GM10248 (cell line): ENCODE results near the gene E2F1.
A peak's percentile ranks its signal among the peaks of the same experiment; 100 is the strongest.

Experiments
- CTCF ChIA-PET: fragments of 300-600 bp; sonication (Branson Sonifier 250); formaldehyde crosslinking; extraction: SDS; loops from one replicate; lab custom pipeline; 2021; ENCODE audit warnings: antibody characterized with exemption; lab: Yijun Ruan, JAX
- POLR2A ChIA-PET: fragments of 350-650 bp; sonication (Branson Sonifier 250); formaldehyde crosslinking; extraction: SDS; loops from one replicate; lab custom pipeline; 2020; ENCODE audit warnings: antibody characterized with exemption; lab: Yijun Ruan, JAX
- DNase-seq: peaks from one replicate; pipeline ENCODE4 v3.0.0; 2012; ENCODE audit errors: extremely low spot score
- TF ChIP-seq, protein P1 (sequence below): IDR thresholded peaks from 2 replicates; pipeline ENCODE4 v1.5.1; 2012; ENCODE audit warnings: mild to moderate bottlenecking, low read depth; ENCODE audit errors: extremely low read depth, missing control alignments, control extremely low read depth

Gene E2F1

DNA sequence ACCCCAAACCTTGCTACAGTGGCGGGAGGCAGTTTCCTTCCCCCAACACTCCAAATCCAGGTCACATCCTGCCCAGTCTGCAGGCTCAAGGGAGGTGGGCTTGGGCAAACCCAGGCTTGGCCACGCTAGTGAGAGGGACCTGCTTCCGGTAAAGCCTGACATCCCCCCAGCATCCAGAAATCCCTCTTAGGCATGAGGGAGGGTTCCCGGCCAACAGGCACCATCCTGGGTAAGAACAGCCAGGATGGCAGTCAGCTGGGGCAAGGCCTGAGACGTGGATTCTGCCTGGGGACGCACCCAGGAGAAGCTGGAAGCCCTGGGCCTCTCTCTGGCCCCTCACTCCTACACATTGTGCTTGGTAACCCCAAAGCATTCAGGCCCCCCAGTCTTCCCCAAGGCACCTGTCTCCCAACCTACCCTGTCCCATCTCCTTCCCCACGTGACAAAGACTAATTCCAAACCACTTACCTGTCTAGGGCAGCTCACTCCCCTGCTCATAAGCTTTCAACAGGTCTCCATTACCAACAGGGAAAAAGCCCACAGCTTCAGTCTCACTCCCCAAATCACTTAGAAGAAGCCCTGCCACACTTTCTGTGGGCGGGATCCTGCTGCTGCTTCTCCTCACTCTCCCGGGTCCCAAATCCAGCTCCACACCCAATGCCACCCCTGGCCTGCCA is 22.0 kb downstream of the E2F1 start:
- ChIA-PET POLR2A (interaction anchor here (0.5 to 1.6 kb wide), 6 partner anchors 10 to 1126 kb away, joined by 3 to 12 read pairs (median 4); partner anchors contain the start of gene NECAB3), CTCF (interaction anchor here (1.2 to 5.6 kb wide), 7 partner anchors 11 to 207 kb away, joined by 3 to 61 read pairs (median 5); no protein-coding TSS in a partner anchor)
- TF ChIP-seq, protein P1, sequence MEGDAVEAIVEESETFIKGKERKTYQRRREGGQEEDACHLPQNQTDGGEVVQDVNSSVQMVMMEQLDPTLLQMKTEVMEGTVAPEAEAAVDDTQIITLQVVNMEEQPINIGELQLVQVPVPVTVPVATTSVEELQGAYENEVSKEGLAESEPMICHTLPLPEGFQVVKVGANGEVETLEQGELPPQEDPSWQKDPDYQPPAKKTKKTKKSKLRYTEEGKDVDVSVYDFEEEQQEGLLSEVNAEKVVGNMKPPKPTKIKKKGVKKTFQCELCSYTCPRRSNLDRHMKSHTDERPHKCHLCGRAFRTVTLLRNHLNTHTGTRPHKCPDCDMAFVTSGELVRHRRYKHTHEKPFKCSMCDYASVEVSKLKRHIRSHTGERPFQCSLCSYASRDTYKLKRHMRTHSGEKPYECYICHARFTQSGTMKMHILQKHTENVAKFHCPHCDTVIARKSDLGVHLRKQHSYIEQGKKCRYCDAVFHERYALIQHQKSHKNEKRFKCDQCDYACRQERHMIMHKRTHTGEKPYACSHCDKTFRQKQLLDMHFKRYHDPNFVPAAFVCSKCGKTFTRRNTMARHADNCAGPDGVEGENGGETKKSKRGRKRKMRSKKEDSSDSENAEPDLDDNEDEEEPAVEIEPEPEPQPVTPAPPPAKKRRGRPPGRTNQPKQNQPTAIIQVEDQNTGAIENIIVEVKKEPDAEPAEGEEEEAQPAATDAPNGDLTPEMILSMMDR, result no peak
- no peak for DNase-seq

DNA sequence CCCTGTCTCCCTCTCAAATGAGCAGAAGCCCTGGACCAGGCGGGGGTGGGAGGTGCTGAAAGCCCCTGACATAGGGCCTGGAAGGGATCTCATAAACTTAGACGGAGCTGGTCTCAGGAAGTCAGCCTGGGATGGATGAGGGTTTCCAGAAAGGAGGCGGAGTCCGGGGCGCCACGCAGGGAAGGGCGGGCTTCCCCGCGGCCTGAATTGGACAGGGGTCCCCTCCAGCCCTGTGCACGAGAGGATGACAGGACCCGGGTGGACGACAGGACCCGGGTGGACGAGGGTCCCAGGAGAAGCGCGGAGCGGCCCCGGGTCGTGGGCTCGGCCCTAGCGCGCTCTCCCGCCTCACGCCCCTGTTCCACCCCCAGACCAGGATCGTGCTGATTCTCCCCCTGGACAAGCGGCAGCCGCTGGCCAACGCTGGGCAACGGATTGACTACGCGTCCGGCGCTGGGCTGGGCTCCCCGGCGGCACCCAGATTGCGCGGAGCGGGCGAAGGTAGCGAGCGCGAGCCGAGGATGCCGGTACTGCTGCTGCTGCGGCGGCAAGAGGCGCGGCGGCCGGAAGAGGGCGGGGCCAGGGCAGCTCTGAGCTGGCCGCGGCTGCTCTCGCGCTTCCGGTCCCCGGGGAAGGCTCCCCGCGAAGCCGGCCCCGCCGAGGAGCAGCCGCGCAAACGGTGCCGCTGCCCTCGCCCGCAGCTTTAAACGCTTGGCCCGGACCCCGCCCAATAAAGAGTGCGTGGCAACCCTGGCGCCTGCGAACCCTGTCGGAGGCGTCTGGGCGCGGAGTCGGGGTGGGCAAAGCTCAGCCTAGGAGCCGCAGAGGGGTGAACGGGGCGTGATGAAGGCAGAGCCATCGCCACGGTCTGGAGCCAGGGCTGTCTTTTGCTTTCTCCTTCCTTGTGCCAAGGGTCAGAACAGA is 22.8 kb downstream of the E2F1 start:
- TF ChIP-seq, protein P1, result no peak
- POLR2A ChIA-PET, result interaction anchor here (0.5 to 1.6 kb wide), 5 partner anchors 10 to 1125 kb away, joined by 3 to 12 read pairs (median 3); no protein-coding TSS in a partner anchor
- CTCF ChIA-PET, result interaction anchor here (0.5 to 2.0 kb wide), 8 partner anchors 11 to 206 kb away, joined by 3 to 16 read pairs (median 4); no protein-coding TSS in a partner anchor
- DNase-seq, result peak; percentile 91

DNA sequence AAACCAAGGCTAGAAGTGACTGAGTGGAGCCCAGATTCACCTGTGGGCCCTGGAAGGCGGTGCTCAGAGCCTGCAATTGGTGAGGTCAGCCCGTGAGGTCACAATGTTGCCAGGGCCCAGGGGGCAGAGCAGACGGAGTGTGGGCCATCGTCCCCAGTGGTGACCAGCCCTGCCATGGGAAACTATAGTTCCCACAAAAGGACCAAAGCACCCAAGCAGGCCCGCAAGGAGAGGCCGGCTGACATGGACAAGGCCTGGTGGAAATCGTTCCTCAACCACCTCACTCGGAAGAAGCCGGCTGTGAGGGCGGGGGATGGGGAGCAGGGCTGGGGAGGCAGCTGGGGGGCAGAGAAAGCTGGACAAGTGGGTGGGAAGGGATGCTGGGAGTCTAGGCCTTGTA is 24.0 kb downstream of the E2F1 start, which contains the start of gene C20orf144:
C20orf144 (plus strand) TSS at position 156 of the 400 bp plus-strand sequence; CDS start at position 175, 19 bp downstream.
- TF ChIP-seq, protein P1, result no peak
- CTCF ChIA-PET, result interaction anchor here (1.5 to 2.0 kb wide), 2 partner anchors 9 to 205 kb away, joined by 3 to 16 read pairs; no protein-coding TSS in a partner anchor
- POLR2A ChIA-PET, result no interaction called here

DNA sequence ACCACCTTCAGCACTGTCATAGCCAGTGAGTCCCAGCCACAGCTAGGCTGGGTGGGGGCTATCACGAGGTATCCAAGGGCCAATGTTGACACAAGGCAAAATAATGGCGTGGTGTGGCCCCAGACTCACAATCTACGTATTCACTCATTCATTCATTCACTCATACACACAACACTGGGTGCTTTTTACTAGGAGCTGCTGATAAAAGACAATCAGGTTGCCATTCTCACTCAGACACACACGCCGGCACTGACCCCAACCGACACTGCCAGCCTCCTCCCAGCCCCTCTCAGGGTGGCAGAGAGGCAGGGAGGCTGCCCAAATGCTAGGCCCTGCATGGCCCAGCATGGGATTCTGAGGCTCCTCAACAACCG is 25.5 kb downstream of the E2F1 start:
- CTCF ChIA-PET, result interaction anchor here (0.9 to 1.5 kb wide), 2 partner anchors 10 to 203 kb away, joined by 3 read pairs; no protein-coding TSS in a partner anchor
- DNase-seq, result no peak
- POLR2A ChIA-PET, result interaction anchor here (0.5 kb wide), 1 partner anchor 70 kb away, joined by 3 read pairs; no protein-coding TSS in a partner anchor
- TF ChIP-seq, protein P1, result no peak

More for the DNA sequence above, 24.0 kb downstream of the E2F1 start, which contains the start of gene C20orf144:
- no peak for DNase-seq

DNA sequence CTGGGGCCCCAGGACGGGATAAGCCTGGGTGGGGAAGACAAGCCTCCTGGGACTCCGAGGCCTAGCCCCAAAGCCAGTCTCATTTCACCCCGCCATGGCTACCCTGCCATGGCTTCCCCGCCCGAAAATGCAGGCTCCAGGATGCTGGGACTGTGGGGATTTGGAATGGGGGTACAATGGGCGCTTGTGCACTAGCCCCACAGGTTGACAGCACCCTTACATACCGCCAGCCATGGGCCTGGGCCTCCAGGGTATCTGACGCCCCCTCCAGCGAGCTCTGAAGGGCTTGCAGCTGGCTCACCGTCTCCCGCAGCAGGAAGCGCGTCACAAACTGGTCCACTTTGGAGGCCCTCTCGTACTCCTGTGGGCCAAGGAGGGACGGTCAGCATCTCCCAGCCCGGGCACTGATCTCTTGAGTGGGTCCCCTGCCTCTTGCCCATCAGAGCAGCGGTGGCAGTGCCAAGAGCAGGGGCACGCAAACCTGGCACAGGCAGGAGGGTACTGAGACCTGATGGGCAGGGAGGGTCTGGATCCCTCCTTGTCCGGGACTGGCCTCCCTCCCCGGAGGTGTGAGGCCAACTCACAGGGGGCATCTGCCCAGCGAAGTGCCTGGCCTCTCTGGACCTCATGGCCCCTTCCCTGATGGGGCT is 26.0 kb downstream of the E2F1 start:
- ChIA-PET POLR2A (no interaction called here), CTCF (no interaction called here)

More for the DNA sequence above, 26.0 kb downstream of the E2F1 start:
- no peak for DNase-seq
- TF ChIP-seq, protein P1, result no peak
